K562 (cell line): Measurements from ENCODE around the gene DAB1. TPM values are rescaled to one million over a fixed set of nuclear protein-coding genes. Genes with fewer than 3 reads are reported as not detected.

Experiments used
- ATAC-seq: fragments of 200-7000 bp; cut with Tn5 transposase; 3 replicates; pipeline ENCODE4 v1.9.1; 2020; ENCODE audit warnings: moderate library complexity
- BruUV-seq: library from RNA; stranded (reverse); fragments of 400-500 nt; replicated peaks from 2 replicates; lab custom pipeline; 2021; lab: Mats Ljungman, UMichigan
- CTCF ChIA-PET: fragments of 300-600 bp; formaldehyde crosslinking; extraction: SDS; loops from one replicate; lab custom pipeline; 2021; ENCODE audit warnings: low intra/inter-chr PET ratio; lab: Yijun Ruan, JAX
- POLR2A ChIA-PET: fragments of 300-600, 350-650 bp; sonication (Branson Sonifier 250); formaldehyde crosslinking; extraction: SDS; loops from one replicate; lab custom pipeline; 2021; ENCODE audit warnings: antibody characterized with exemption, inconsistent platforms; lab: Yijun Ruan, JAX
- DNase-seq, 4 experiments: peaks; one replicate each; pipeline versions ENCODE4 v3.0.0 to v3.0.0-alpha.2; 2011 to 2018; ENCODE audit warnings: low spot score in 3 of 4, mixed read lengths in 3 of 4; ENCODE audit errors: extremely low read depth in 1 of 4
- FAIRE-seq: peaks from 2 replicates; lab custom pipeline; 2011; peaks lifted over from hg19 to GRCh38; lab: Jason Lieb, UNC
- H2AFZ ChIP-seq: 2 replicates; pipeline ENCODE4 v1.6.0; 2011; ENCODE audit warnings: low read depth, low read length, control low read depth, inconsistent platforms
- H3K27ac ChIP-seq: fragments of 200-600 bp; 3 replicates; pipeline ENCODE4 v1.8.0; 2011; ENCODE audit warnings: low read depth, mild to moderate bottlenecking, control low read depth, inconsistent platforms, low read length, moderate library complexity, mixed read lengths; ENCODE audit errors: extremely low read depth
- H3K27me3 ChIP-seq, 2 experiments: fragments of 300-600 bp in 1 of 2; 2 replicates in 1 of 2; 3 replicates in 1 of 2; pipeline versions ENCODE4 v1.6.0 to v1.8.0; 2011; ENCODE audit warnings: inconsistent platforms in 2 of 2, low read length in 2 of 2, mild to moderate bottlenecking in 1 of 2, mixed read lengths in 1 of 2, moderate library complexity in 1 of 2; ENCODE audit not compliant: control insufficient read depth in 2 of 2, insufficient read depth in 2 of 2
- H3K36me3 ChIP-seq: fragments of 300-600 bp; 3 replicates; pipeline ENCODE4 v1.8.0; 2011; ENCODE audit warnings: mild to moderate bottlenecking, low read length, inconsistent platforms; ENCODE audit not compliant: control insufficient read depth, insufficient read depth
- H3K4me1 ChIP-seq, 2 experiments: fragments of 200-600 bp in 1 of 2; replicated peaks in 1 of 2; 2 replicates in 1 of 2; 3 replicates in 1 of 2; pipeline versions ENCODE4 v1.5.1 to v1.8.0; 2011; ENCODE audit warnings: inconsistent platforms in 2 of 2, low read length in 2 of 2, mild to moderate bottlenecking in 1 of 2, mixed read lengths in 1 of 2, moderate library complexity in 1 of 2; ENCODE audit not compliant: control insufficient read depth in 2 of 2, insufficient read depth in 2 of 2
- H3K4me2 ChIP-seq: 2 replicates; pipeline ENCODE4 v1.6.1; 2011; ENCODE audit warnings: low read length, control low read depth, inconsistent platforms, mixed read lengths; ENCODE audit not compliant: insufficient read depth
- H3K4me3 ChIP-seq: fragments of 200-600 bp; sonication (generic), shearing (Covaris generic); 2 replicates; pipeline ENCODE4 v1.5.1; 2016; ENCODE audit warnings: control low read depth, inconsistent platforms
- H3K79me2 ChIP-seq: fragments of 200-600 bp; 3 replicates; pipeline ENCODE4 v1.8.0; 2011; ENCODE audit warnings: low read length, inconsistent platforms; ENCODE audit not compliant: control insufficient read depth, insufficient read depth
- H3K9ac ChIP-seq, 2 experiments: 2 replicates each; pipeline versions ENCODE4 v1.6.0 to v1.6.1; 2011; ENCODE audit warnings: low read depth in 2 of 2, low read length in 2 of 2, control low read depth in 1 of 2, inconsistent platforms in 1 of 2, mild to moderate bottlenecking in 1 of 2, mixed read lengths in 1 of 2; ENCODE audit not compliant: insufficient read depth in 1 of 2
- H3K9me1 ChIP-seq: one replicate; pipeline ENCODE4 v1.6.0; 2011; ENCODE audit warnings: inconsistent platforms, mild to moderate bottlenecking, low read length, moderate library complexity; ENCODE audit not compliant: control insufficient read depth, insufficient read depth
- H3K9me3 ChIP-seq: replicated peaks from 2 replicates; pipeline ENCODE4 v1.5.1; 2011; ENCODE audit warnings: low read depth, low read length, inconsistent platforms; ENCODE audit not compliant: control insufficient read depth, insufficient read depth
- H4K20me1 ChIP-seq: replicated peaks from 2 replicates; pipeline ENCODE4 v1.6.1; 2011; ENCODE audit warnings: low read length, inconsistent platforms, mixed read lengths; ENCODE audit not compliant: control insufficient read depth, insufficient read depth
- CREM ChIP-seq: IDR thresholded peaks from 2 replicates; pipeline ENCODE4 v1.6.1; 2014; ENCODE audit warnings: antibody characterized with exemption, low read depth
- CTBP1 ChIP-seq: fragments of 450-650 bp; IDR thresholded peaks from 2 replicates; pipeline ENCODE4 v1.6.1; 2016; ENCODE audit warnings: borderline replicate concordance
- ELF2 ChIP-seq: fragments of 250-450 bp; sonication (Bioruptor Pico); IDR thresholded peaks from 2 replicates; pipeline ENCODE4 v1.5.0; 2021; ENCODE audit warnings: mild to moderate bottlenecking
- EWSR1 ChIP-seq: fragments of 450-650 bp; IDR thresholded peaks from 2 replicates; pipeline ENCODE4 v1.6.1; 2018; ENCODE audit warnings: borderline replicate concordance, mild to moderate bottlenecking, low read depth, moderate library complexity; ENCODE audit not compliant: partially characterized antibody
- EZH2 ChIP-seq: IDR thresholded peaks from 2 replicates; pipeline ENCODE4 v1.6.1; 2012; ENCODE audit warnings: low read depth, mild to moderate bottlenecking, inconsistent platforms, low read length, borderline replicate concordance
- KDM4B ChIP-seq, 2 experiments: fragments of 450-650 bp in 1 of 2; sonication (generic) in 1 of 2; IDR thresholded peaks; 2 replicates each; pipeline ENCODE4 v1.6.1; 2016 to 2017; ENCODE audit warnings: borderline replicate concordance in 2 of 2, antibody characterized with exemption in 1 of 2, low read depth in 1 of 2, mild to moderate bottlenecking in 1 of 2
- NFIC ChIP-seq: fragments of 450-650 bp; IDR thresholded peaks from 2 replicates; pipeline ENCODE4 v1.6.1; 2017; ENCODE audit warnings: mild to moderate bottlenecking, inconsistent platforms
- NRF1 ChIP-seq, 2 experiments: fragments of 450-650 bp; IDR thresholded peaks in 1 of 2; conservative IDR thresholded peaks in 1 of 2; 2 replicates each; pipeline ENCODE4 v1.6.1; 2014; ENCODE audit warnings: mild to moderate bottlenecking in 2 of 2
- OTX1 ChIP-seq: fragments of 450-650 bp; formaldehyde crosslinking; IDR thresholded peaks from 2 replicates; pipeline ENCODE4 v1.4.0; 2022; ENCODE audit warnings: mild to moderate bottlenecking
- RBM14 ChIP-seq: fragments of 200-400 bp; formaldehyde crosslinking; IDR thresholded peaks from 2 replicates; pipeline ENCODE4 v1.6.1; 2018; ENCODE audit warnings: low read depth, mild to moderate bottlenecking, low read length, moderate library complexity, borderline replicate concordance; ENCODE audit not compliant: insufficient read depth
- RBM22 ChIP-seq: fragments of 200-400 bp; formaldehyde crosslinking; IDR thresholded peaks from 2 replicates; pipeline ENCODE4 v1.6.1; 2018; ENCODE audit warnings: low read length, low read depth; ENCODE audit not compliant: poor library complexity, severe bottlenecking
- RUNX1 ChIP-seq: sonication (generic); IDR thresholded peaks from 2 replicates; pipeline ENCODE4 v1.6.1; 2016; ENCODE audit warnings: antibody characterized with exemption, low read depth
- TAF9B ChIP-seq: fragments of 450-650 bp; IDR thresholded peaks from 2 replicates; pipeline ENCODE4 v1.6.1; 2018; ENCODE audit warnings: mild to moderate bottlenecking; ENCODE audit not compliant: partially characterized antibody
- ZNF408 ChIP-seq: fragments of 250-450 bp; sonication (Bioruptor Pico); IDR thresholded peaks from 2 replicates; pipeline ENCODE4 v1.4.0; 2020; ENCODE audit warnings: low read depth, mild to moderate bottlenecking, moderate library complexity
- WGBS: fragments of 100-300 bp; shearing (Covaris generic); methylation state at CpG from one replicate; pipeline ENCODE4 v1.1.6; 2016; ENCODE audit warnings: low coverage, mixed read lengths; ENCODE audit not compliant: insufficient coverage; ENCODE audit errors: missing lambda C conversion rate; 5-methylcytosine and 5-hydroxymethylcytosine counted together
- in situ Hi-C: fragments of 300-500 bp; cut with MboI; formaldehyde crosslinking; loops from 4 replicates; pipeline ENCODE4 v1.15.0; 2018; ENCODE audit warnings: inconsistent platforms, mixed read lengths
- intact Hi-C: fragments of 100-400 bp; cut with micrococcal nuclease; formaldehyde crosslinking; loops from 2 replicates; pipeline ENCODE4 v1.14.2; 2022
- polyA plus RNA-seq, 8 experiments: library from polyadenylated mRNA; depleted of rRNA in 4 of 8; stranded (reverse) in 5 of 8; unstranded in 3 of 8; fragments of >200 nt; fragmentation: Nextera tagmentation in 2 of 8; fragmentation: Illumina TruSeq in 1 of 8; extraction: Ambion mirVana in 2 of 8; extraction: Trizol in 1 of 8; gene quantifications; 2 replicates each; pipeline versions ENCODE4 v1.2.1 to v1.2.3, GENCODE V29; 2011 to 2014; ENCODE audit warnings: inconsistent platforms in 1 of 8, missing spikeins in 1 of 8
- total RNA-seq, 7 experiments: library from RNA; depleted of rRNA in 6 of 7; stranded (reverse); fragments of >200 nt in 6 of 7; fragmentation: Illumina TruSeq in 2 of 7; extraction: Trizol in 2 of 7; gene quantifications; 2 replicates each; pipeline versions ENCODE4 v1.2.1 to v1.2.3, GENCODE V29; 2011 to 2021; ENCODE audit warnings: low replicate concordance in 1 of 7
- TF ChIP-seq, protein P1 (sequence below): conservative IDR thresholded peaks from 2 replicates; pipeline ENCODE4 v1.6.1; 2011; ENCODE audit warnings: low read depth, mild to moderate bottlenecking, low read length; ENCODE audit not compliant: control insufficient read depth
- TF ChIP-seq, protein P2 (sequence below): fragments of 250-450 bp; sonication (Bioruptor Pico); IDR thresholded peaks from 2 replicates; pipeline ENCODE4 v1.8.0; 2022; ENCODE audit warnings: inconsistent platforms
- TF ChIP-seq, protein P3 (sequence below): fragments of 450-650 bp; formaldehyde crosslinking; IDR thresholded peaks from 2 replicates; pipeline ENCODE4 v1.4.0; 2020; ENCODE audit warnings: mild to moderate bottlenecking, mixed read lengths

The DAB1 gene
- total and polyA plus RNA-seq, 9 of the 15 experiments (the other 6 are each of a cell fraction or from before 2014, with no cell fraction given): not detected

DNA sequence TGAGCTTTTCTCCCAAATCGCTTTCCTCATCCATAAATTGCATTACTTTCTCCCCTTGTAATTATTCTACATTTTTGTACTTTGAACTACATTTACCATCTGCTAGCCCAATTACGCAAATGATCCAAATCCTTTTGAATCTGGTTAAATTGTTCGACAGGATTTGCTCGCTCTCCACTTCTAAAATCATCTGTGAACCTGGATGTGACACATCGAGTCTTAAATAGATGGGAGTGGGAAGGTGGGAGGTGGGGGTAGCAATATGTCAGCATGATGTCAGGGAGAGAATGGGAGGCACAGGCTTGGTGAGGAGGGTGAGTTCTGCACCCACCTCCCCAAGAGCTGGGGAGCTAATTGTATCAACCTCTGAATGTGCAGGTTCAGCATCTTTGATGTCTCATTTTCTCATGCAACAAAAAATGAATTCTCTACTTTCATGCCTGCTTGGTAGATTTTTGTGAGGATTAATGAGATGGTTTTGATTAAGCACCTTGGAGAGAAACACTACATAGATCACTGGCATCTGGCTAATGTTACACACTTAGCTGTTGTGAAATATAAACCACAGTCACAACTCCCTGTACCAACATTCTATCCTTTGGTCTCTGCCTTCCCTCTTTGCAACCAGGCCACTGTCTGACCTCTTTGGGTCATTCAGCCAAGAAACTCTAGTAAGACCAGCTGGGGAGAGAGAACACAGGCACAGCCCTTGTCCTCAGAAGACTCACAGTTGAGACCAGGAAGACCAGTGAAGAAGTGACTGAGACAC lies 165.1 kb downstream of the DAB1 start:
- Histone ChIP-seq H3K27me3 (no peaks in the 10 kb centered on the region), H4K20me1 (no peaks in the 10 kb centered on the region), H3K36me3 (no peaks in the 10 kb centered on the region), H3K9me3 (no peaks in the 10 kb centered on the region), H3K4me2 (no peak overlapping the region), H3K4me3 (no peak overlapping the region), H3K79me2 (no peaks in the 10 kb centered on the region), H3K9ac (no peak overlapping the region), H2AFZ (no peak overlapping the region), H3K9me1 (no peaks in the 10 kb centered on the region), H3K4me1 (no peaks in the 10 kb centered on the region), H3K27ac (no peak overlapping the region)
- WGBS: 0% methylated on average over 5 of the region's 5 CpGs
- in situ Hi-C loops: no loop called here
- BruUV-seq: no TSS peak
- ChIA-PET POLR2A (interaction anchor here (0.7 to 1.3 kb wide), 2 partner anchors 11 to 16 kb away, joined by 3 to 4 read pairs; no protein-coding TSS in a partner anchor), CTCF (no interaction called here)
- no peak for ATAC-seq
- intact Hi-C loops: no loop called here
- no peak for DNase-seq
- FAIRE-seq: no peak
- TF ChIP-seq NFIC (no peak), KDM4B (IDR thresholded peaks at IDR 0.05; ENCODE audit: borderline replicate concordance in 2 of 2, low read depth in 1 of 2) (no peak), TAF9B (no peak), CREM (no peak), RBM14 (no peak), ELF2 (CRISPR knock-in tag) (no peak), RBM22 (no peak), EZH2 (no peak), RUNX1 (no peak), OTX1 (CRISPR knock-in tag) (no peak), NRF1 (conservative IDR thresholded peaks at IDR 0.05 in 1 of 2, IDR thresholded peaks at IDR 0.05 in 1 of 2) (no peak), EWSR1 (no peak), CTBP1 (no peak), ZNF408 (no peak)
- TF ChIP-seq, protein P1, sequence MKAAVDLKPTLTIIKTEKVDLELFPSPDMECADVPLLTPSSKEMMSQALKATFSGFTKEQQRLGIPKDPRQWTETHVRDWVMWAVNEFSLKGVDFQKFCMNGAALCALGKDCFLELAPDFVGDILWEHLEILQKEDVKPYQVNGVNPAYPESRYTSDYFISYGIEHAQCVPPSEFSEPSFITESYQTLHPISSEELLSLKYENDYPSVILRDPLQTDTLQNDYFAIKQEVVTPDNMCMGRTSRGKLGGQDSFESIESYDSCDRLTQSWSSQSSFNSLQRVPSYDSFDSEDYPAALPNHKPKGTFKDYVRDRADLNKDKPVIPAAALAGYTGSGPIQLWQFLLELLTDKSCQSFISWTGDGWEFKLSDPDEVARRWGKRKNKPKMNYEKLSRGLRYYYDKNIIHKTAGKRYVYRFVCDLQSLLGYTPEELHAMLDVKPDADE: no peak
- TF ChIP-seq, protein P2, sequence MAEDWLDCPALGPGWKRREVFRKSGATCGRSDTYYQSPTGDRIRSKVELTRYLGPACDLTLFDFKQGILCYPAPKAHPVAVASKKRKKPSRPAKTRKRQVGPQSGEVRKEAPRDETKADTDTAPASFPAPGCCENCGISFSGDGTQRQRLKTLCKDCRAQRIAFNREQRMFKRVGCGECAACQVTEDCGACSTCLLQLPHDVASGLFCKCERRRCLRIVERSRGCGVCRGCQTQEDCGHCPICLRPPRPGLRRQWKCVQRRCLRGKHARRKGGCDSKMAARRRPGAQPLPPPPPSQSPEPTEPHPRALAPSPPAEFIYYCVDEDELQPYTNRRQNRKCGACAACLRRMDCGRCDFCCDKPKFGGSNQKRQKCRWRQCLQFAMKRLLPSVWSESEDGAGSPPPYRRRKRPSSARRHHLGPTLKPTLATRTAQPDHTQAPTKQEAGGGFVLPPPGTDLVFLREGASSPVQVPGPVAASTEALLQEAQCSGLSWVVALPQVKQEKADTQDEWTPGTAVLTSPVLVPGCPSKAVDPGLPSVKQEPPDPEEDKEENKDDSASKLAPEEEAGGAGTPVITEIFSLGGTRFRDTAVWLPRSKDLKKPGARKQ (CRISPR knock-in tag): no peak
- TF ChIP-seq, protein P3, sequence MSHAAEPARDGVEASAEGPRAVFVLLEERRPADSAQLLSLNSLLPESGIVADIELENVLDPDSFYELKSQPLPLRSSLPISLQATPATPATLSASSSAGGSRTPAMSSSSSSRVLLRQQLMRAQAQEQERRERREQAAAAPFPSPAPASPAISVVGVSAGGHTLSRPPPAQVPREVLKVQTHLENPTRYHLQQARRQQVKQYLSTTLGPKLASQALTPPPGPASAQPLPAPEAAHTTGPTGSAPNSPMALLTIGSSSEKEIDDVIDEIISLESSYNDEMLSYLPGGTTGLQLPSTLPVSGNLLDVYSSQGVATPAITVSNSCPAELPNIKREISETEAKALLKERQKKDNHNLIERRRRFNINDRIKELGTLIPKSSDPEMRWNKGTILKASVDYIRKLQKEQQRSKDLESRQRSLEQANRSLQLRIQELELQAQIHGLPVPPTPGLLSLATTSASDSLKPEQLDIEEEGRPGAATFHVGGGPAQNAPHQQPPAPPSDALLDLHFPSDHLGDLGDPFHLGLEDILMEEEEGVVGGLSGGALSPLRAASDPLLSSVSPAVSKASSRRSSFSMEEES: no peak
